HCT116 (cell line): Measurements from ENCODE around the gene CRHR2. TPM values are rescaled to one million over a fixed set of nuclear protein-coding genes. Genes with fewer than 3 reads are reported as not detected.

Experiments used
- ATAC-seq: fragments of 200-7000 bp; cut with Tn5 transposase; 2 replicates; pipeline ENCODE4 v1.9.1; 2020; ENCODE audit warnings: mild to moderate bottlenecking, moderate library complexity
- BruUV-seq: library from RNA; stranded (reverse); fragments of 400-500 nt; replicated peaks from 2 replicates; lab custom pipeline; 2021; lab: Mats Ljungman, UMichigan
- CTCF ChIA-PET: fragments of 300-600 bp; sonication (Branson Sonifier 250); formaldehyde crosslinking; loops from one replicate; lab custom pipeline; 2021; ENCODE audit warnings: antibody characterized with exemption; lab: Charles Lee
- POLR2A ChIA-PET: fragments of 300-600, 350-600 bp; sonication (Branson Sonifier 250); formaldehyde crosslinking; loops from one replicate; lab custom pipeline; 2021; ENCODE audit warnings: antibody characterized with exemption; lab: Charles Lee
- RAD21 ChIA-PET, 2 experiments: fragments of 300-600 bp; sonication (Branson Sonifier 250); formaldehyde crosslinking; loops; one replicate each; lab custom pipeline; 2023; ENCODE audit warnings: low total read pairs in 2 of 2; ENCODE audit not compliant: uncharacterized antibody in 2 of 2, unreplicated experiment in 2 of 2, low non-redundant PET in 1 of 2; lab: Charles Lee
- DNase-seq: peaks from one replicate; pipeline ENCODE4 v3.0.0-alpha.2; 2010; ENCODE audit warnings: low read depth, low spot score
- H2AFZ ChIP-seq: fragments of 200-600 bp; shearing (Covaris generic), sonication (generic); 2 replicates; pipeline ENCODE4 v1.6.1; 2017; ENCODE audit warnings: low read depth, mixed run types, mixed read lengths, antibody characterized with exemption, low read length; ENCODE audit not compliant: poor library complexity, severe bottlenecking
- H3K27ac ChIP-seq: 2 replicates; pipeline ENCODE4 v1.5.1; 2012; ENCODE audit warnings: low read depth, low read length
- H3K27me3 ChIP-seq: fragments of 200-600 bp; sonication (generic); 2 replicates; pipeline ENCODE4 v1.6.1; 2016; ENCODE audit warnings: mixed run types, low read length, mixed read lengths; ENCODE audit not compliant: insufficient read depth
- H3K36me3 ChIP-seq, 2 experiments: fragments of 200-500 bp in 1 of 2; fragments of 200-600 bp in 1 of 2; sonication (Bioruptor generic) in 1 of 2; sonication (generic) in 1 of 2; 2 replicates each; pipeline versions ENCODE4 v1.5.1 to v1.6.1; 2014 to 2016; ENCODE audit warnings: low read length in 2 of 2, inconsistent platforms in 1 of 2, mixed read lengths in 1 of 2, mixed run types in 1 of 2; ENCODE audit not compliant: insufficient read depth in 2 of 2, control insufficient read depth in 1 of 2
- H3K4me1 ChIP-seq, 2 experiments: fragments of 200-600 bp in 1 of 2; sonication (generic) in 1 of 2; 2 replicates each; pipeline versions ENCODE4 v1.5.1 to v1.6.1; 2012 to 2017; ENCODE audit warnings: low read length in 2 of 2, inconsistent platforms in 1 of 2, mild to moderate bottlenecking in 1 of 2, mixed read lengths in 1 of 2, mixed run types in 1 of 2, moderate library complexity in 1 of 2; ENCODE audit not compliant: insufficient read depth in 2 of 2, control insufficient read depth in 1 of 2
- H3K4me2 ChIP-seq: fragments of 200-600 bp; sonication (generic); 2 replicates; pipeline ENCODE4 v1.6.1; 2017; ENCODE audit warnings: mixed run types, low read length, mixed read lengths
- H3K4me3 ChIP-seq, 2 experiments: fragments of 200-600 bp in 1 of 2; sonication (generic) in 1 of 2; replicated peaks in 1 of 2; 2 replicates each; pipeline ENCODE4 v1.5.1; 2011 to 2016; ENCODE audit warnings: low read length in 2 of 2, control low read depth in 1 of 2, low read depth in 1 of 2, mild to moderate bottlenecking in 1 of 2, mixed read lengths in 1 of 2, mixed run types in 1 of 2
- H3K79me2 ChIP-seq: fragments of 200-600 bp; sonication (generic); 2 replicates; pipeline ENCODE4 v1.6.1; 2017; ENCODE audit warnings: mild to moderate bottlenecking, mixed run types, low read length, moderate library complexity, mixed read lengths; ENCODE audit not compliant: insufficient read depth
- H3K9ac ChIP-seq: fragments of 200-600 bp; sonication (generic); 2 replicates; pipeline ENCODE4 v1.6.1; 2016; ENCODE audit warnings: low read length, mixed read lengths
- H3K9me2 ChIP-seq: fragments of 200-600 bp; sonication (generic), shearing (Covaris generic); 2 replicates; pipeline ENCODE4 v1.6.1; 2017; ENCODE audit warnings: mixed run types, mild to moderate bottlenecking, moderate library complexity; ENCODE audit not compliant: insufficient read depth
- H3K9me3 ChIP-seq, 2 experiments: fragments of 200-500 bp in 1 of 2; fragments of 200-600 bp in 1 of 2; sonication (Bioruptor generic) in 1 of 2; sonication (generic) in 1 of 2; 2 replicates each; pipeline ENCODE4 v1.6.1; 2014 to 2017; ENCODE audit warnings: low read length in 2 of 2, mixed read lengths in 2 of 2, inconsistent platforms in 1 of 2, low read depth in 1 of 2, mild to moderate bottlenecking in 1 of 2, mixed run types in 1 of 2, moderate library complexity in 1 of 2; ENCODE audit not compliant: control insufficient read depth in 1 of 2, insufficient read depth in 1 of 2
- H4K20me1 ChIP-seq: fragments of 200-600 bp; sonication (generic), shearing (Covaris generic); 2 replicates; pipeline ENCODE4 v1.6.1; 2017; ENCODE audit warnings: mixed run types, mild to moderate bottlenecking, moderate library complexity; ENCODE audit not compliant: insufficient read depth
- ATF3 ChIP-seq: IDR thresholded peaks from 2 replicates; pipeline ENCODE4 v1.6.1; 2012
- CEBPB ChIP-seq: IDR thresholded peaks from 2 replicates; pipeline ENCODE4 v1.6.1; 2012; ENCODE audit warnings: low read depth
- CTCF ChIP-seq, 3 experiments: fragments of 200-600 bp in 1 of 3; sonication (generic) in 1 of 3; IDR thresholded peaks in 2 of 3; conservative IDR thresholded peaks in 1 of 3; 2 replicates each; pipeline ENCODE4 v1.5.1; 2012 to 2017; ENCODE audit warnings: low read depth in 2 of 3, low read length in 2 of 3, antibody characterized with exemption in 1 of 3, borderline replicate concordance in 1 of 3, control low read depth in 1 of 3, mild to moderate bottlenecking in 1 of 3, mixed read lengths in 1 of 3, mixed run types in 1 of 3, moderate library complexity in 1 of 3; ENCODE audit not compliant: insufficient read depth in 1 of 3
- EGR1 ChIP-seq: IDR thresholded peaks from 2 replicates; pipeline ENCODE4 v1.6.1; 2012; ENCODE audit warnings: low read depth
- ELF1 ChIP-seq: IDR thresholded peaks from 2 replicates; pipeline ENCODE4 v1.6.1; 2012; ENCODE audit warnings: low read depth, borderline replicate concordance
- EZH2 ChIP-seq: fragments of 200-600 bp; sonication (generic); IDR thresholded peaks from 2 replicates; pipeline ENCODE4 v1.6.1; 2017; ENCODE audit warnings: antibody characterized with exemption, mixed run types
- EZH2phosphoT487 ChIP-seq: fragments of 200-600 bp; IDR thresholded peaks from 2 replicates; pipeline ENCODE4 v1.6.1; 2018; ENCODE audit warnings: antibody characterized with exemption, borderline replicate concordance
- FOSL1 ChIP-seq: IDR thresholded peaks from 2 replicates; pipeline ENCODE4 v1.6.1; 2012; ENCODE audit warnings: low read depth
- JUND ChIP-seq: IDR thresholded peaks from 2 replicates; pipeline ENCODE4 v1.6.1; 2012
- POLR2A ChIP-seq: IDR thresholded peaks from 2 replicates; pipeline ENCODE4 v1.7.0; 2011; ENCODE audit warnings: borderline replicate concordance; ENCODE audit not compliant: insufficient read depth, insufficient read length; ENCODE audit errors: extremely low read depth
- POLR2AphosphoS5 ChIP-seq: IDR thresholded peaks from 2 replicates; pipeline ENCODE4 v1.6.1; 2011; ENCODE audit warnings: mild to moderate bottlenecking, low read depth, low read length, moderate library complexity
- RAD21 ChIP-seq: IDR thresholded peaks from 2 replicates; pipeline ENCODE4 v1.6.1; 2012; ENCODE audit warnings: low read depth, mild to moderate bottlenecking
- SIN3A ChIP-seq: IDR thresholded peaks from 2 replicates; pipeline ENCODE4 v1.6.1; 2012; ENCODE audit warnings: low read depth
- SRF ChIP-seq: IDR thresholded peaks from 2 replicates; pipeline ENCODE4 v1.6.1; 2012; ENCODE audit warnings: low read depth
- ZFX ChIP-seq: fragments of 450-650 bp; IDR thresholded peaks from 2 replicates; pipeline ENCODE4 v1.6.1; 2017
- ZNF274 ChIP-seq: fragments of 200-500 bp; sonication (Bioruptor generic); IDR thresholded peaks from 2 replicates; pipeline ENCODE4 v1.6.1; 2014; ENCODE audit warnings: mild to moderate bottlenecking, low read depth, low read length, inconsistent platforms
- intact Hi-C: fragments of 100-400 bp; cut with micrococcal nuclease; formaldehyde crosslinking; loops from 2 replicates; pipeline ENCODE4 v1.10.0; 2022
- total RNA-seq: library from RNA; stranded (reverse); gene quantifications from one replicate; pipeline ENCODE4 v1.2.1, GENCODE V29; 2021; ENCODE audit not compliant: unreplicated experiment
- TF ChIP-seq, protein P1 (sequence below): IDR thresholded peaks from 2 replicates; pipeline ENCODE4 v1.6.1; 2012
- TF ChIP-seq, protein P2 (sequence below): IDR thresholded peaks from 2 replicates; pipeline ENCODE4 v1.6.1; 2011; ENCODE audit warnings: mild to moderate bottlenecking, low read length, moderate library complexity; ENCODE audit not compliant: insufficient replicate concordance; ENCODE audit errors: extremely low read depth

The CRHR2 gene
- total RNA-seq, 1 experiment from 2014 or later = not detected

DNA sequence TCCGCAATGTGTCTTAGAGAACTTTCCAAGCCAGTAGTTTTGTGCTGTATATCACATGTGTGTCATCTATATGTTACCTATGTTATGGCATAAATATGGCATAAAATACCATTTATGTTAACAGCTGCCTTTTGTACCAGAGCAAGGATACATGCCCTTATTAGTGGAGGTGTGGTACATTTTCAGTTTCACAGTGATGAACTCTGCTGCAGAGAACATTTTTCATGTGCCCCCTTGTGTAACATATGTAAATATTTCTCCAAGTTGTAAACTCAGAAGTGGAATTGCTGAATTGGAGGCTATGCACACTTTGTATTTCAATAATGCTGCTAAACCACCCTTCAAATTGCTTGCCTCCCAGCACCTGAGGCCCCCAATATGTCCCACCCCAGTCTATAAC, 31.9 kb upstream of the CRHR2 start:
- Histone ChIP-seq H3K27ac (no peak overlapping the region), H3K4me2 (no peak overlapping the region), H4K20me1 (no peaks in the 10 kb centered on the region), H3K79me2 (no peaks in the 10 kb centered on the region), H3K36me3 (no peaks in the 10 kb centered on the region), H3K9ac (no peak overlapping the region), H3K4me3 (no peak overlapping the region), H2AFZ (no peak overlapping the region), H3K9me3 (peaks cover 0 to 4% of the 10 kb centered on the region in 2 experiments; a peak in 1 of 4 replicates), H3K27me3 (no peaks in the 10 kb centered on the region), H3K9me2 (no peaks in the 10 kb centered on the region), H3K4me1 (peaks cover 0 to 8% of the 10 kb centered on the region in 2 experiments; a peak in 1 of 4 replicates)
- ChIA-PET RAD21 (no interaction called here), POLR2A (no interaction called here), CTCF (no interaction called here)
- ATAC-seq (no peak), DNase-seq (no peak)
- BruUV-seq = no TSS peak
- intact Hi-C loops = no loop called here
- TF ChIP-seq POLR2AphosphoS5 (no peak), EGR1 (no peak), SRF (no peak), ZFX (no peak), FOSL1 (no peak), ELF1 (no peak), ZNF274 (no peak), ATF3 (no peak), EZH2 (no peak), EZH2phosphoT487 (no peak), SIN3A (no peak), JUND (no peak), CEBPB (no peak), CTCF (IDR thresholded peaks at IDR 0.05 in 2 of 3, conservative IDR thresholded peaks at IDR 0.05 in 1 of 3; ENCODE audit: borderline replicate concordance in 1 of 3, insufficient read depth in 1 of 3, low read depth in 2 of 3, low read length in 2 of 3) (no peak), RAD21 (no peak), POLR2A (no peak)
- TF ChIP-seq, protein P1, sequence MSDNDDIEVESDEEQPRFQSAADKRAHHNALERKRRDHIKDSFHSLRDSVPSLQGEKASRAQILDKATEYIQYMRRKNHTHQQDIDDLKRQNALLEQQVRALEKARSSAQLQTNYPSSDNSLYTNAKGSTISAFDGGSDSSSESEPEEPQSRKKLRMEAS = no peak
- TF ChIP-seq, protein P2, sequence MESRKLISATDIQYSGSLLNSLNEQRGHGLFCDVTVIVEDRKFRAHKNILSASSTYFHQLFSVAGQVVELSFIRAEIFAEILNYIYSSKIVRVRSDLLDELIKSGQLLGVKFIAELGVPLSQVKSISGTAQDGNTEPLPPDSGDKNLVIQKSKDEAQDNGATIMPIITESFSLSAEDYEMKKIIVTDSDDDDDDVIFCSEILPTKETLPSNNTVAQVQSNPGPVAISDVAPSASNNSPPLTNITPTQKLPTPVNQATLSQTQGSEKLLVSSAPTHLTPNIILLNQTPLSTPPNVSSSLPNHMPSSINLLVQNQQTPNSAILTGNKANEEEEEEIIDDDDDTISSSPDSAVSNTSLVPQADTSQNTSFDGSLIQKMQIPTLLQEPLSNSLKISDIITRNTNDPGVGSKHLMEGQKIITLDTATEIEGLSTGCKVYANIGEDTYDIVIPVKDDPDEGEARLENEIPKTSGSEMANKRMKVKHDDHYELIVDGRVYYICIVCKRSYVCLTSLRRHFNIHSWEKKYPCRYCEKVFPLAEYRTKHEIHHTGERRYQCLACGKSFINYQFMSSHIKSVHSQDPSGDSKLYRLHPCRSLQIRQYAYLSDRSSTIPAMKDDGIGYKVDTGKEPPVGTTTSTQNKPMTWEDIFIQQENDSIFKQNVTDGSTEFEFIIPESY = no peak
